ENCODE measurements around the gene LRP8. TPM values are rescaled to one million over a fixed set of nuclear protein-coding genes. Genes with fewer than 3 reads are reported as not detected.

LRP8 gene
- total and polyA plus RNA-seq, 2 donors (not counting 3 experiments of a cell fraction or from before 2014, with no cell fraction given): 40.9 to 62.2 TPM

DNA sequence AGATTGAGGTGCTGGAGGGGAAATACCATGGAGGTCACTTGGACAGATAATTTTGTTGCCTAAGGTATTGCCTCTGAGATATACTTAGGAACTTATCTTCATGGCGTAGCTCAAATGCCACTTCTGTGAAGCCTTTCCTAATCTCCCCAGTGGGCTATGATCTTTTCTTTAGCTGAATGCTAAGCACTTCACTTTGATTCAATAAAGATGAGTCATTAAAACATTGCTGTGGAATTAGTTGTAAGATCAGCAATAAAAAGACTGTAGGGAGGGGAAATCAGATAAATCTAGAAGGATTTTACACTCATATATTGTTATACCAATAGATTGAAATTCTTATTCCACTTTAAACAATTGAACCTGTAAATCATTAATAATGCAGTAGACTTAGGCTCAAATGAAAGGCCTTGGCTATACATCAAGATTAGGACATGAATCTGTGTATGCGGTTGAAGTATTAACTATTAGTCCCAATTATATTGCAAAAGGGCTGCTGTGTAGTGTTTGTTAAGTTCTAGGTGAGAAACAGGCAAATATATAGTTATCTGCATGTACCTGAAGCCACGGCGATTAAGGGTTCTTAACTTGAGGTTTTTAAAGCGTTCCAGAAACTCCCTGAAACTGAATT is 70.3 kb downstream of the LRP8 start:
- Histone ChIP-seq H3K27ac (ENCODE audit: insufficient read depth, low read depth, low read length) (no peak overlapping the region), H3K4me1 (ENCODE audit: control insufficient read depth, extremely low read depth, insufficient read depth, low read length) (no peaks in the 10 kb centered on the region), H3K4me3 (replicated peaks in 1 of 3; ENCODE audit: insufficient read depth in 1 of 3, low read depth in 1 of 3, low read length in 3 of 3) (no peak overlapping the region), H2AFZ (ENCODE audit: low read depth, low read length) (no peak overlapping the region), H3K9me1 (replicated peaks; ENCODE audit: control insufficient read depth, extremely low read depth, insufficient read depth, low read length) (no peaks in the 10 kb centered on the region), H4K20me1 (replicated peaks; ENCODE audit: control insufficient read depth, extremely low read depth, insufficient read depth, low read length) (no peaks in the 10 kb centered on the region), H3K27me3 (ENCODE audit: control insufficient read depth in 2 of 2, insufficient read depth in 2 of 2, low read length in 2 of 2) (no peaks in the 10 kb centered on the region), H3K9ac (replicated peaks; ENCODE audit: extremely low read depth, insufficient read depth, low read length) (no peak overlapping the region), H3K4me2 (ENCODE audit: insufficient read depth, low read length) (no peak overlapping the region), H3K9me3 (replicated peaks; ENCODE audit: control insufficient read depth, insufficient read depth, low read length) (no peaks in the 10 kb centered on the region), H3K36me3 (ENCODE audit: control insufficient read depth in 2 of 2, extremely low read depth in 1 of 2, insufficient read depth in 2 of 2, low read length in 2 of 2) (peaks cover 4 to 24% of the 10 kb centered on the region in 2 experiments), H3K79me2 (ENCODE audit: control insufficient read depth, insufficient read depth, low read length) (no peaks in the 10 kb centered on the region)
- FAIRE-seq (no peak), DNase-seq (ENCODE audit: low read depth, low spot score) (no peak)
- ChIA-PET POLR2A (no interaction called here), CTCF (interaction anchor here (0.9 kb wide), 1 partner anchor 136 kb away, joined by 3 read pairs; no protein-coding TSS in a partner anchor)
- no TSS peak for BruUV-seq (replicated peaks)
- dilution Hi-C loops (cut with MboI; ENCODE audit: extremely low pct_ligation_motif_present, low sequenced_read_pairs) (no loop called here), intact Hi-C loops (cut with micrococcal nuclease) (no loop called here)
- no peak for TF ChIP-seq MYC (IDR thresholded peaks at IDR 0.05; ENCODE audit: low read depth, low read length)
- TF ChIP-seq GATA2 (IDR thresholded peaks at IDR 0.05; ENCODE audit: insufficient read depth, insufficient read length, low read depth, low read length): no peak
- no peak for TF ChIP-seq POLR2AphosphoS5 (IDR thresholded peaks at IDR 0.05; ENCODE audit: insufficient read depth, low read depth, low read length)
- TF ChIP-seq, protein P1, sequence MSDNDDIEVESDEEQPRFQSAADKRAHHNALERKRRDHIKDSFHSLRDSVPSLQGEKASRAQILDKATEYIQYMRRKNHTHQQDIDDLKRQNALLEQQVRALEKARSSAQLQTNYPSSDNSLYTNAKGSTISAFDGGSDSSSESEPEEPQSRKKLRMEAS (IDR thresholded peaks at IDR 0.05; ENCODE audit: insufficient read depth, insufficient read length): no peak
- TF ChIP-seq, protein P2, sequence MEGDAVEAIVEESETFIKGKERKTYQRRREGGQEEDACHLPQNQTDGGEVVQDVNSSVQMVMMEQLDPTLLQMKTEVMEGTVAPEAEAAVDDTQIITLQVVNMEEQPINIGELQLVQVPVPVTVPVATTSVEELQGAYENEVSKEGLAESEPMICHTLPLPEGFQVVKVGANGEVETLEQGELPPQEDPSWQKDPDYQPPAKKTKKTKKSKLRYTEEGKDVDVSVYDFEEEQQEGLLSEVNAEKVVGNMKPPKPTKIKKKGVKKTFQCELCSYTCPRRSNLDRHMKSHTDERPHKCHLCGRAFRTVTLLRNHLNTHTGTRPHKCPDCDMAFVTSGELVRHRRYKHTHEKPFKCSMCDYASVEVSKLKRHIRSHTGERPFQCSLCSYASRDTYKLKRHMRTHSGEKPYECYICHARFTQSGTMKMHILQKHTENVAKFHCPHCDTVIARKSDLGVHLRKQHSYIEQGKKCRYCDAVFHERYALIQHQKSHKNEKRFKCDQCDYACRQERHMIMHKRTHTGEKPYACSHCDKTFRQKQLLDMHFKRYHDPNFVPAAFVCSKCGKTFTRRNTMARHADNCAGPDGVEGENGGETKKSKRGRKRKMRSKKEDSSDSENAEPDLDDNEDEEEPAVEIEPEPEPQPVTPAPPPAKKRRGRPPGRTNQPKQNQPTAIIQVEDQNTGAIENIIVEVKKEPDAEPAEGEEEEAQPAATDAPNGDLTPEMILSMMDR (IDR thresholded peaks at IDR 0.05; ENCODE audit: extremely low read depth in 1 of 2, insufficient read depth in 1 of 2, low read depth in 1 of 2, low read length in 2 of 2): no peak
- no peak for TF ChIP-seq EZH2 (IDR thresholded peaks at IDR 0.05; ENCODE audit: borderline replicate concordance, low read depth, low read length, severe bottlenecking)
- TF ChIP-seq FOS (IDR thresholded peaks at IDR 0.05; ENCODE audit: borderline replicate concordance, insufficient read depth, low read length): no peak
